ENCODE measurements around the gene PLPP4. TPM values are rescaled to one million over a fixed set of nuclear protein-coding genes. Genes with fewer than 3 reads are reported as not detected.

The PLPP4 gene
- total RNA-seq, 1 experiment from 2014 or later, result 9.7 TPM

DNA sequence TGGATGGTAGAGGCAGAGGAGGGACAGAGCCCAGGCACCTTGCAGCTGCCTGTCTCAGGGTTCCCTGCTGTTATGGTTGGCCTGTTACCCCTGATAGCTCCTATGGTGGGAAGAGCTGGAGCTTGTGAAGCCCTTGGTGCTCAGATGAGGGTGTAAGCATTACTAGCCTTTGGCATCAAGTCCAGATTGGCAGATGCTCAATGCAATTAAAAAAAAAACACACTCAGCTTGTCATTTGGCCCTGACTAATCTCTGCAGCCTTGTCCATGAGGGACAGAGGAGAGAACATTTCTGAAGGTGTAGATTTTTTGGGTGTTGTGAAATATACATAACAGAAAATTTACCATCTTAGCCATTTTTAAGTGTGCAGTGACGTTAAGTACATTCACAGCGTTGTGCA, 86.3 kb downstream of the PLPP4 start:
- no peak overlapping the region for H3K4me3 ChIP-seq (ENCODE audit: low read length)
- no peaks in the 10 kb centered on the region for H3K79me2 ChIP-seq (ENCODE audit: low read length)
- no peak overlapping the region for H3K4me2 ChIP-seq (ENCODE audit: low read depth, low read length, poor library complexity, severe bottlenecking)
- H3K9me3 ChIP-seq (ENCODE audit: low read length), result peaks cover 3% of the 10 kb centered on the region; the same call in 1 of the 2 replicates
- no peaks in the 10 kb centered on the region for H3K9me2 ChIP-seq (replicated peaks; ENCODE audit: insufficient read depth, low read length)
- H2AFZ ChIP-seq (ENCODE audit: low read length), result no peak overlapping the region
- DNase-seq, result no peak
- H3K36me3 ChIP-seq (ENCODE audit: insufficient read depth, low read length), result no peaks in the 10 kb centered on the region
- no peaks in the 10 kb centered on the region for H3K27me3 ChIP-seq (ENCODE audit: low read length)
- no peak overlapping the region for H3K9ac ChIP-seq (ENCODE audit: low read length)
- H3K27ac ChIP-seq (ENCODE audit: low read length), result no peak overlapping the region
- no peaks in the 10 kb centered on the region for H4K20me1 ChIP-seq (ENCODE audit: insufficient read depth, low read depth, low read length)
- no peaks in the 10 kb centered on the region for H3K4me1 ChIP-seq (ENCODE audit: low read length)

GRCh38 chr10:120548210-120548609, 91.2 kb downstream of the PLPP4 start:
- no peak overlapping the region for H3K4me2 ChIP-seq (ENCODE audit: low read depth, low read length, poor library complexity, severe bottlenecking)
- no peak overlapping the region for H3K9ac ChIP-seq (ENCODE audit: low read length)
- no peaks in the 10 kb centered on the region for H4K20me1 ChIP-seq (ENCODE audit: insufficient read depth, low read depth, low read length)
- no peak for DNase-seq
- peaks cover 3% of the 10 kb centered on the region; the same call in 1 of the 2 replicates for H3K9me3 ChIP-seq (ENCODE audit: low read length)
- H3K79me2 ChIP-seq (ENCODE audit: low read length), result no peaks in the 10 kb centered on the region
- H3K9me2 ChIP-seq (replicated peaks; ENCODE audit: insufficient read depth, low read length), result no peaks in the 10 kb centered on the region
- no peaks in the 10 kb centered on the region for H3K36me3 ChIP-seq (ENCODE audit: insufficient read depth, low read length)
- H3K4me3 ChIP-seq (ENCODE audit: low read length), result no peak overlapping the region
- H3K27me3 ChIP-seq (ENCODE audit: low read length), result no peaks in the 10 kb centered on the region
- no peak overlapping the region for H2AFZ ChIP-seq (ENCODE audit: low read length)
- no peak overlapping the region for H3K27ac ChIP-seq (ENCODE audit: low read length)
- no peaks in the 10 kb centered on the region for H3K4me1 ChIP-seq (ENCODE audit: low read length)

DNA sequence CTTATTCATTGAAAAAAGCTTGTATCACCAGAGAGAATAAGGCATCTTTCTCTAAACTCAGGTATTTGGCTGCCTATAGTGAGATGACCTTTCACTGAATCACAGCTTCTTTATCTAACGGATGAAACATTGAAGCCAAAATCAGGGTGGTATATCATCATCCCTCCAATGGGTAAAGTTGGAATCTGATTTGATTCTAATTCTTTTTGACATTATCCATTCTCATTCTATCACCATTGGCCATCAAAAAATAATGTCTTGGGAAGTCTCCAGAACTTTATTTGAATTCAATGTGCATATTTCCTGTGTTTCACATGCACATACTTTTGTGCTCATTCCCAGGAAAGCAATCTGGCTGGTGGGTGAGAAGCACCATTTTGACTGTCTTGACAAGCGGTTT, 95.2 kb downstream of the PLPP4 start:
- no peak for DNase-seq
- H3K4me3 ChIP-seq (ENCODE audit: low read length), result no peak overlapping the region
- H3K27me3 ChIP-seq (ENCODE audit: low read length), result no peaks in the 10 kb centered on the region
- no peaks in the 10 kb centered on the region for H3K36me3 ChIP-seq (ENCODE audit: insufficient read depth, low read length)
- H3K9me2 ChIP-seq (replicated peaks; ENCODE audit: insufficient read depth, low read length), result no peaks in the 10 kb centered on the region
- H2AFZ ChIP-seq (ENCODE audit: low read length), result no peak overlapping the region
- no peaks in the 10 kb centered on the region for H4K20me1 ChIP-seq (ENCODE audit: insufficient read depth, low read depth, low read length)
- no peak overlapping the region for H3K9ac ChIP-seq (ENCODE audit: low read length)
- H3K4me1 ChIP-seq (ENCODE audit: low read length), result no peaks in the 10 kb centered on the region
- H3K9me3 ChIP-seq (ENCODE audit: low read length), result peaks cover 3% of the 10 kb centered on the region; the same call in 1 of the 2 replicates
- no peak overlapping the region for H3K27ac ChIP-seq (ENCODE audit: low read length)
- no peaks in the 10 kb centered on the region for H3K79me2 ChIP-seq (ENCODE audit: low read length)
- H3K4me2 ChIP-seq (ENCODE audit: low read depth, low read length, poor library complexity, severe bottlenecking), result no peak overlapping the region

- Histone ChIP-seq H3K9ac (ENCODE audit: low read length) (no peak overlapping the region), H3K79me2 (ENCODE audit: low read length) (no peaks in the 10 kb centered on the region), H3K4me2 (ENCODE audit: low read depth, low read length, poor library complexity, severe bottlenecking) (no peak overlapping the region)
Measured at GRCh38 chr10:120553911-120554310, 96.9 kb downstream of the PLPP4 start.

DNA sequence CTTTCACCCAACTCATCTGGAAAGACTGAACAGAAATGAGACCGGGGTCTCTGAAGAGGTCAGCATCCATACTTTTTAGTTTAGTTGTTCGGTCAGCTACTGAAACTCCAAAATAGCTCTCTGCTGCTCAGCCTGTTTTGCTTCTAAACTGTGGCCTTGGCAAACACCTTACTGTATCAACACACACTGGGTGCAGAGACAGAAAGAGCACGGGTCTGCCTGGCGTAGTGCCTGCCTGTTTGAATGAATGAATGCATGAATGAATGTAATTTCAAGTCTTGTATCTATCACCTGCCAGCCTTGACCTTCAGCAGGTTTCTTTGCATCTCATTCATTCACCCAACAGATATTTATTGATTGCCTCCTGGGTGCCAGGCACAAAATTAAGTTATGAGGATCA, 98.4 kb downstream of the PLPP4 start:
- no peaks in the 10 kb centered on the region for H3K27me3 ChIP-seq (ENCODE audit: low read length)
- no peak overlapping the region for H3K4me2 ChIP-seq (ENCODE audit: low read depth, low read length, poor library complexity, severe bottlenecking)
- H4K20me1 ChIP-seq (ENCODE audit: insufficient read depth, low read depth, low read length), result no peaks in the 10 kb centered on the region
- H3K79me2 ChIP-seq (ENCODE audit: low read length), result no peaks in the 10 kb centered on the region
- H3K4me3 ChIP-seq (ENCODE audit: low read length), result no peak overlapping the region
- no peak overlapping the region for H3K9ac ChIP-seq (ENCODE audit: low read length)
- no peaks in the 10 kb centered on the region for H3K9me2 ChIP-seq (replicated peaks; ENCODE audit: insufficient read depth, low read length)
- H3K9me3 ChIP-seq (ENCODE audit: low read length), result no peaks in the 10 kb centered on the region
- no peaks in the 10 kb centered on the region for H3K36me3 ChIP-seq (ENCODE audit: insufficient read depth, low read length)
- H3K27ac ChIP-seq (ENCODE audit: low read length), result no peak overlapping the region
- no peaks in the 10 kb centered on the region for H3K4me1 ChIP-seq (ENCODE audit: low read length)
- H2AFZ ChIP-seq (ENCODE audit: low read length), result no peak overlapping the region
- DNase-seq, result no peak

More at GRCh38 chr10:120553911-120554310, 96.9 kb downstream of the PLPP4 start:
- Histone ChIP-seq H3K9me3 (ENCODE audit: low read length) (no peaks in the 10 kb centered on the region), H3K27me3 (ENCODE audit: low read length) (no peaks in the 10 kb centered on the region), H3K4me3 (ENCODE audit: low read length) (no peak overlapping the region), H3K9me2 (replicated peaks; ENCODE audit: insufficient read depth, low read length) (no peaks in the 10 kb centered on the region), H3K4me1 (ENCODE audit: low read length) (no peaks in the 10 kb centered on the region), H3K36me3 (ENCODE audit: insufficient read depth, low read length) (no peaks in the 10 kb centered on the region), H2AFZ (ENCODE audit: low read length) (no peak overlapping the region), H3K27ac (ENCODE audit: low read length) (no peak overlapping the region), H4K20me1 (ENCODE audit: insufficient read depth, low read depth, low read length) (no peaks in the 10 kb centered on the region)
- DNase-seq, result no peak

GRCh38 chr10:120555842-120556532, 99.0 kb downstream of the PLPP4 start:
- Histone ChIP-seq H3K4me1 (ENCODE audit: low read length) (no peaks in the 10 kb centered on the region), H3K27ac (ENCODE audit: low read length) (no peak overlapping the region), H3K9ac (ENCODE audit: low read length) (no peak overlapping the region), H3K9me3 (ENCODE audit: low read length) (no peaks in the 10 kb centered on the region), H3K4me3 (ENCODE audit: low read length) (no peak overlapping the region), H3K36me3 (ENCODE audit: insufficient read depth, low read length) (no peaks in the 10 kb centered on the region), H3K79me2 (ENCODE audit: low read length) (no peaks in the 10 kb centered on the region), H3K27me3 (ENCODE audit: low read length) (no peaks in the 10 kb centered on the region), H4K20me1 (ENCODE audit: insufficient read depth, low read depth, low read length) (no peaks in the 10 kb centered on the region), H2AFZ (ENCODE audit: low read length) (no peak overlapping the region), H3K4me2 (ENCODE audit: low read depth, low read length, poor library complexity, severe bottlenecking) (no peak overlapping the region), H3K9me2 (replicated peaks; ENCODE audit: insufficient read depth, low read length) (no peaks in the 10 kb centered on the region)
- DNase-seq, result no peak

DNA sequence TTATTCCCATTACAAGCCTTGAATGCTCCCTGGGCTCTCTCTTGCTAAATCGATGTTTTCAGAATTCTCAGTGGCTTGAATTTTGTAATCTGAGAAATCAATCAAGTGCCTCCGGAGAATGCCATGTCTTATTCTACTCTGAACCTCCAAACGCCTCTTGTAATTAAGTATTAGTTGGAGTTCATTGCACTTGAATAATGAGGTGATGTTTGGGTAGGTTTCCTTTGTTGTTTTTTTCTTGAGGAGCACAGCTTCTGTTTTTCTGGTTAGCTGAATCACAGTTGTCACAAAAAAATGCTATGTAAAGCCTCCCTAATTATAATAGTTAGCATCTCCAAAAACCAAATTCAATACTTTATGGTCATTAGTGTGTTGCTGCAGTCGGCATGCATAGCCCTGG, 100.3 kb downstream of the PLPP4 start:
- Histone ChIP-seq H3K4me2 (ENCODE audit: low read depth, low read length, poor library complexity, severe bottlenecking) (no peak overlapping the region), H3K9me2 (replicated peaks; ENCODE audit: insufficient read depth, low read length) (no peaks in the 10 kb centered on the region)
- DNase-seq, result no peak

DNA sequence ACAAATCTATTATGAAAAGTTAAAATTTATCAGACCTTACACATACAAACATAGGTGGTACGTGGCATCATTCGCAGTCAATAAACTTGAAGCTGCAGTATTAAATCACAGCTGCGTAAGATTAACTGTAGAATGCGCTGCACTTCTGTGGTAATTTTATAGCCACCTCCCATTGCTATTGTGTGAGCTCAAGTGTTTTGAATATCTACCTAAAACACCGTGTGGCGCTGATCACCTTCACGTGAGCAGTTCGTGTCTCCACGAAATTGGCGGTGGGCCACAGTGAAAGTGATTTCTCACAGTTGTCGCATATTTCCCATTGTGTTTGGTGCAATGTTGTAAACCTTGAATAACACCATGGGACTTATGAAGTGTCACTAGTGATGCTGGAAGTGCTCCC, 102.8 kb downstream of the PLPP4 start:
- Histone ChIP-seq H3K36me3 (ENCODE audit: insufficient read depth, low read length) (no peaks in the 10 kb centered on the region), H3K4me2 (ENCODE audit: low read depth, low read length, poor library complexity, severe bottlenecking) (no peak overlapping the region), H3K27ac (ENCODE audit: low read length) (no peak overlapping the region), H3K27me3 (ENCODE audit: low read length) (no peaks in the 10 kb centered on the region), H3K9me3 (ENCODE audit: low read length) (no peaks in the 10 kb centered on the region), H3K79me2 (ENCODE audit: low read length) (no peaks in the 10 kb centered on the region), H4K20me1 (ENCODE audit: insufficient read depth, low read depth, low read length) (no peaks in the 10 kb centered on the region), H3K9me2 (replicated peaks; ENCODE audit: insufficient read depth, low read length) (no peaks in the 10 kb centered on the region), H3K4me1 (ENCODE audit: low read length) (no peaks in the 10 kb centered on the region), H2AFZ (ENCODE audit: low read length) (no peak overlapping the region), H3K9ac (ENCODE audit: low read length) (no peak overlapping the region), H3K4me3 (ENCODE audit: low read length) (no peak overlapping the region)
- no peak for DNase-seq

More for the DNA sequence above, 100.3 kb downstream of the PLPP4 start:
- Histone ChIP-seq H3K27ac (ENCODE audit: low read length) (no peak overlapping the region), H3K4me1 (ENCODE audit: low read length) (no peaks in the 10 kb centered on the region), H3K27me3 (ENCODE audit: low read length) (no peaks in the 10 kb centered on the region), H3K9me3 (ENCODE audit: low read length) (no peaks in the 10 kb centered on the region), H4K20me1 (ENCODE audit: insufficient read depth, low read depth, low read length) (no peaks in the 10 kb centered on the region), H3K9ac (ENCODE audit: low read length) (no peak overlapping the region), H2AFZ (ENCODE audit: low read length) (no peak overlapping the region), H3K79me2 (ENCODE audit: low read length) (no peaks in the 10 kb centered on the region), H3K36me3 (ENCODE audit: insufficient read depth, low read length) (no peaks in the 10 kb centered on the region), H3K4me3 (ENCODE audit: low read length) (no peak overlapping the region)

Data from Karpas-422 (cell line).